ENCODE measurements around the gene COL11A2.

GRCh38 chr6:33201935-33202334, 9.7 kb upstream of the COL11A2 start:
- no peak for TF ChIP-seq CTCF (IDR thresholded peaks at IDR 0.05)
- no peak for TF ChIP-seq POLR2A (IDR thresholded peaks at IDR 0.05)

Measured in vagina (tissue), 2 donors.